Hepatocyte (in vitro differentiated cells): Measurements from ENCODE around the gene MREG. TPM values are rescaled to one million over a fixed set of nuclear protein-coding genes. Genes with fewer than 3 reads are reported as not detected.
"Not testable (repeated sequence)": the region's sequence is repeated elsewhere in the genome, so short reads cannot be mapped to it uniquely, and the experiment has no call there.

Experiments used
- DNase-seq: peaks from one replicate; pipeline ENCODE4 v3.0.0-alpha.2; 2016; ENCODE audit warnings: low spot score
- H2AFZ ChIP-seq: fragments of 200-600 bp; sonication (generic); 2 replicates; pipeline ENCODE4 v1.6.0; 2016; ENCODE audit warnings: antibody characterized with exemption, mild to moderate bottlenecking
- H3K27ac ChIP-seq: fragments of 200-600 bp; sonication (generic); 2 replicates; pipeline ENCODE4 v1.5.1; 2016; ENCODE audit warnings: mild to moderate bottlenecking
- H3K27me3 ChIP-seq: fragments of 200-600 bp; sonication (generic); 2 replicates; pipeline ENCODE4 v1.6.1; 2016
- H3K36me3 ChIP-seq: fragments of 200-600 bp; sonication (generic); replicated peaks from 2 replicates; pipeline ENCODE4 v1.5.1; 2016; ENCODE audit warnings: low read depth; ENCODE audit not compliant: insufficient read depth
- H3K4me1 ChIP-seq: fragments of 200-600 bp; sonication (generic); 2 replicates; pipeline ENCODE4 v1.5.1; 2016; ENCODE audit warnings: mild to moderate bottlenecking, moderate library complexity; ENCODE audit not compliant: insufficient read depth
- H3K4me2 ChIP-seq: fragments of 200-600 bp; sonication (generic); 2 replicates; pipeline ENCODE4 v1.6.0; 2016
- H3K4me3 ChIP-seq: fragments of 200-600 bp; sonication (generic); 2 replicates; pipeline ENCODE4 v1.5.1; 2016; ENCODE audit warnings: mild to moderate bottlenecking
- H3K79me2 ChIP-seq: fragments of 200-600 bp; sonication (generic); 2 replicates; pipeline ENCODE4 v1.6.0; 2017; ENCODE audit warnings: mild to moderate bottlenecking
- H3K9me2 ChIP-seq: fragments of 200-600 bp; sonication (generic); replicated peaks from 2 replicates; pipeline ENCODE4 v1.6.0; 2017; ENCODE audit warnings: mild to moderate bottlenecking; ENCODE audit not compliant: insufficient read depth
- H3K9me3 ChIP-seq: fragments of 200-600 bp; sonication (generic); 2 replicates; pipeline ENCODE4 v1.5.1; 2016; ENCODE audit warnings: low read depth, mild to moderate bottlenecking
- H4K20me1 ChIP-seq: fragments of 200-600 bp; sonication (generic); 2 replicates; pipeline ENCODE4 v1.6.0; 2016; ENCODE audit warnings: mild to moderate bottlenecking; ENCODE audit not compliant: insufficient read depth, poor library complexity, severe bottlenecking
- EZH2 ChIP-seq: fragments of 200-600 bp; sonication (generic); IDR thresholded peaks from 2 replicates; pipeline ENCODE4 v1.6.1; 2016; ENCODE audit warnings: antibody characterized with exemption, mild to moderate bottlenecking, borderline replicate concordance
- EZH2phosphoT487 ChIP-seq: fragments of 200-600 bp; sonication (generic); IDR thresholded peaks from one replicate; pipeline ENCODE4 v1.6.1; 2018; ENCODE audit warnings: antibody characterized with exemption, mild to moderate bottlenecking, low read depth, moderate library complexity; ENCODE audit not compliant: unreplicated experiment, severe bottlenecking
- whole genome bisulfite sequencing: methylation state at CpG from one replicate; pipeline ENCODE4 v1.1.6; 2016; ENCODE audit warnings: low lambda C conversion rate; ENCODE audit errors: missing lambda C conversion rate; 5-methylcytosine and 5-hydroxymethylcytosine counted together
- polyA plus RNA-seq: library from polyadenylated mRNA; unstranded; fragments of >200 nt; fragmentation: Nextera tagmentation; extraction: Ambion mirVana; gene quantifications from 2 replicates; pipeline ENCODE4 v1.2.1, GENCODE V29; 2016
- total RNA-seq: library from RNA; depleted of rRNA; stranded (reverse); fragments of >200 nt; gene quantifications from 2 replicates; pipeline ENCODE4 v1.2.3, GENCODE V29; 2014
- TF ChIP-seq, protein P1 (sequence below): fragments of 200-600 bp; sonication (generic); IDR thresholded peaks from 2 replicates; pipeline ENCODE4 v1.5.1; 2016; ENCODE audit warnings: antibody characterized with exemption, mild to moderate bottlenecking; ENCODE audit not compliant: poor library complexity

The MREG gene
- total and polyA plus RNA-seq, 2 experiments from 2014 or later, result 5.6 to 12.9 TPM

DNA sequence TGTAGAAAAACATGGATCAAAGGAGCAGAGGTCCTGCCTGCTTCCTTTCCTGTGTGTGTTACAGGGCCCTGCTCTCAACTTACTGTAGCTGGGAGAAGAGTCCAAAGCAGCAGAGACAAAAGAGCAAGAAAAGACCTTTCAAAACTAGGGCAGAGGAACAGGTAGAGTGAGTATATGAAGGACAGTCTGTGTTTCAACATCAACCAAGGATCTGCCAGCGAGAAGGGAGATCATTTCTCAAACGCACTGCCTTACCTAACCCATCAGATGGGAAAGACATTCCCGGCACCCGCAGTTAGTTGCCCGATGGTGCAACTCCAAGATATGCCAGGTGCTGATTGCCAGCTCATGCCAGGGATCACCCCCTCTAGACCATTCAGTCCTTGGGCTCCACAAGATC is 41.7 kb downstream of the MREG start:
- Histone ChIP-seq H3K9me3 (no peaks in the 10 kb centered on the region), H3K27me3 (no peaks in the 10 kb centered on the region), H3K4me2 (no peak overlapping the region), H2AFZ (no peak overlapping the region), H3K79me2 (peaks cover 16% of the 10 kb centered on the region), H3K4me3 (no peak overlapping the region), H3K9me2 (no peaks in the 10 kb centered on the region), H4K20me1 (no peaks in the 10 kb centered on the region), H3K36me3 (no peaks in the 10 kb centered on the region), H3K27ac (no peak overlapping the region), H3K4me1 (peaks cover 5% of the 10 kb centered on the region)
- no peak for DNase-seq
- WGBS, result 94% methylated on average over 5 of the region's 5 CpGs
- TF ChIP-seq, protein P1, sequence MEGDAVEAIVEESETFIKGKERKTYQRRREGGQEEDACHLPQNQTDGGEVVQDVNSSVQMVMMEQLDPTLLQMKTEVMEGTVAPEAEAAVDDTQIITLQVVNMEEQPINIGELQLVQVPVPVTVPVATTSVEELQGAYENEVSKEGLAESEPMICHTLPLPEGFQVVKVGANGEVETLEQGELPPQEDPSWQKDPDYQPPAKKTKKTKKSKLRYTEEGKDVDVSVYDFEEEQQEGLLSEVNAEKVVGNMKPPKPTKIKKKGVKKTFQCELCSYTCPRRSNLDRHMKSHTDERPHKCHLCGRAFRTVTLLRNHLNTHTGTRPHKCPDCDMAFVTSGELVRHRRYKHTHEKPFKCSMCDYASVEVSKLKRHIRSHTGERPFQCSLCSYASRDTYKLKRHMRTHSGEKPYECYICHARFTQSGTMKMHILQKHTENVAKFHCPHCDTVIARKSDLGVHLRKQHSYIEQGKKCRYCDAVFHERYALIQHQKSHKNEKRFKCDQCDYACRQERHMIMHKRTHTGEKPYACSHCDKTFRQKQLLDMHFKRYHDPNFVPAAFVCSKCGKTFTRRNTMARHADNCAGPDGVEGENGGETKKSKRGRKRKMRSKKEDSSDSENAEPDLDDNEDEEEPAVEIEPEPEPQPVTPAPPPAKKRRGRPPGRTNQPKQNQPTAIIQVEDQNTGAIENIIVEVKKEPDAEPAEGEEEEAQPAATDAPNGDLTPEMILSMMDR, result no peak
- no peak for TF ChIP-seq EZH2phosphoT487
- TF ChIP-seq EZH2, result no peak

DNA sequence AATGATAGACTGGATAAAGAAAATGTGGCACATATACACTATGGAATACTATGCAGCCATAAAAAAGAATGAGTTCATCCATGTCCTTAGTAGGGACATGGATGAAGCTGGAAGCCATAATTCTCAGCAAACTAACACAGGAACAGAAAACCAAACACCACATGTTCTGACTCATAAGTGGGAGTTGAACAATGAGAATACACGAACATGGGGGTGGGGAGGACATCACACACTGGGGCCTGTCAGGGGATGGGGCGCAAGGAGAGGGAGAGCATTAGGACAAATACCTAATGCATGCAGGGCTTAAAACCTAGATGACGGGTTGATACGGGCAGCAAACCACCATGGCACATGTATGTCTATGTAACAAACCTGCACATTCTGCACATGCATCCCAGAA is 42.5 kb downstream of the MREG start:
- DNase-seq, H3K4me2 ChIP-seq, H3K27ac ChIP-seq, H4K20me1 ChIP-seq, H3K4me3 ChIP-seq, H3K36me3 ChIP-seq, H3K4me1 ChIP-seq, H3K9me3 ChIP-seq, H2AFZ ChIP-seq, H3K9me2 ChIP-seq, H3K27me3 ChIP-seq: not testable (repeated sequence)
- H3K79me2 ChIP-seq, result peaks cover 14% of the 10 kb centered on the region
- WGBS, result 98% methylated on average over 4 of the region's 4 CpGs

DNA sequence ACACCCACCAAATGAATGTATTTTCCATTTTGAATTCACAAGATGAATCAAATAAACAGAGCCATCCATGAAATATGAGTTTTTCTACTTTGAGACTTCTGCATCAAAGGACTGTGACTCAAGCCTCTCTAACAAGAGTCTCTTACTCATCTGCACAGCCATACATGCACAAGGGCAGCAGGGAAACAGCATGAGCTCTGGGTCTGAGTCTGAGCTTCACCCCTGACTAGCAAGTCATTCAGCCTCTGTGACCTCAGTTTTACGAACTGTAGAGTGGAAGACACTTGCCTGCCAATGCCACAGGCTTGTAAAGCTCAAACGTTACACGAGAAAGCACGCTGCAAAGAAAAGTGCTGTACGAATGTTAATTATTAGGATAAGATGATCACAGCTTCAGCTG is 42.9 kb downstream of the MREG start:
- Histone ChIP-seq H2AFZ (no peak overlapping the region), H3K27me3 (no peaks in the 10 kb centered on the region), H3K4me1 (peaks cover 5% of the 10 kb centered on the region), H3K4me3 (no peak overlapping the region), H3K4me2 (no peak overlapping the region), H3K36me3 (no peaks in the 10 kb centered on the region), H3K9me3 (no peaks in the 10 kb centered on the region), H3K79me2 (peaks cover 14% of the 10 kb centered on the region), H3K9me2 (no peaks in the 10 kb centered on the region), H4K20me1 (no peaks in the 10 kb centered on the region), H3K27ac (no peak overlapping the region)
- TF ChIP-seq EZH2 (no peak), EZH2phosphoT487 (no peak)
- TF ChIP-seq, protein P1, result no peak
- WGBS, result 95% methylated on average over 5 of the region's 5 CpGs
- no peak for DNase-seq

DNA sequence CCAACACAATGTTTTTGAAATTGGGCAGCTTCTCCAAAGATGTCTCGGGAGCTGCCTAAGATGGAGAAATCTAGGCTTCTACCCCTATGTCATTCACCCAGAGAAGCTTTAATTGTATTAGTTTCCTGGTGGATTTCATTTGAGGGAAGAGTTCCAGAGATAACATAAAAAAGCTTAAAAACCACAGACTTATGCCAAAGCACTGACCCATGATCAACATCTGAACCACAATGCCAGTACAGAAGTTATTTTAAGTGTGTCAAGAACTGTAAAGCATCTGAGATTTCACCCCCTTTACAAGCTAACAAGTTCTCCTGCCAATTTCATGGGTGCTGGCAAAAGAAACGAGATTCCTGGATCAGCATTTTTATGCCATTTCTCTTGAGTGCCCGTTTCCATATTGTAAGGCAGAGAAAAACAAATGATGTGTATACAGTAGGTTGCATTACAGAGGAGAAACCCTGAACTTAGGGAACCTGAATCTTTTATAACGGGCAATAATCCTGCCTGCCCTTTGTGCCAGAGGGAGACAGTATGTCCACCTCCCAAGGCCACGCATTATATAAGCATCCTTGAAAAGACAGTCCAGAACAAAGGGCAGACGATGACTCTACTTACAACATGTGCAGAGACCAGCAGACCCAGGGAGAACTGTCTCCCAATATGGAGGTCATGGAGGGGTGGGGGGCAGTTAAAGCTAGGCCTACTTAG is 44.1 kb downstream of the MREG start:
- WGBS, result 93% methylated on average over 6 of the region's 6 CpGs
- Histone ChIP-seq H2AFZ (no peak overlapping the region), H3K79me2 (peaks cover 12% of the 10 kb centered on the region), H3K36me3 (no peaks in the 10 kb centered on the region), H3K4me3 (no peak overlapping the region), H3K27ac (no peak overlapping the region), H3K4me1 (peaks cover 5% of the 10 kb centered on the region), H4K20me1 (no peaks in the 10 kb centered on the region), H3K9me3 (no peaks in the 10 kb centered on the region), H3K27me3 (no peaks in the 10 kb centered on the region), H3K4me2 (no peak overlapping the region), H3K9me2 (no peaks in the 10 kb centered on the region)
- TF ChIP-seq, protein P1, result no peak
- TF ChIP-seq EZH2, result no peak
- TF ChIP-seq EZH2phosphoT487, result no peak
- no peak for DNase-seq
